ENCODE data around the gene BAIAP2L2.

GRCh38 chr22:38108561-38109319 lies 1.7 kb downstream of the BAIAP2L2 start:
- TF ChIP-seq, protein P1, sequence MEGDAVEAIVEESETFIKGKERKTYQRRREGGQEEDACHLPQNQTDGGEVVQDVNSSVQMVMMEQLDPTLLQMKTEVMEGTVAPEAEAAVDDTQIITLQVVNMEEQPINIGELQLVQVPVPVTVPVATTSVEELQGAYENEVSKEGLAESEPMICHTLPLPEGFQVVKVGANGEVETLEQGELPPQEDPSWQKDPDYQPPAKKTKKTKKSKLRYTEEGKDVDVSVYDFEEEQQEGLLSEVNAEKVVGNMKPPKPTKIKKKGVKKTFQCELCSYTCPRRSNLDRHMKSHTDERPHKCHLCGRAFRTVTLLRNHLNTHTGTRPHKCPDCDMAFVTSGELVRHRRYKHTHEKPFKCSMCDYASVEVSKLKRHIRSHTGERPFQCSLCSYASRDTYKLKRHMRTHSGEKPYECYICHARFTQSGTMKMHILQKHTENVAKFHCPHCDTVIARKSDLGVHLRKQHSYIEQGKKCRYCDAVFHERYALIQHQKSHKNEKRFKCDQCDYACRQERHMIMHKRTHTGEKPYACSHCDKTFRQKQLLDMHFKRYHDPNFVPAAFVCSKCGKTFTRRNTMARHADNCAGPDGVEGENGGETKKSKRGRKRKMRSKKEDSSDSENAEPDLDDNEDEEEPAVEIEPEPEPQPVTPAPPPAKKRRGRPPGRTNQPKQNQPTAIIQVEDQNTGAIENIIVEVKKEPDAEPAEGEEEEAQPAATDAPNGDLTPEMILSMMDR (IDR thresholded peaks at IDR 0.05), result no peak
- no peak for TF ChIP-seq EZH2 (IDR thresholded peaks at IDR 0.05)

All from neural progenitor cell (in vitro differentiated cells).